ENCODE results near the gene KLRG1.

Gene KLRG1

DNA sequence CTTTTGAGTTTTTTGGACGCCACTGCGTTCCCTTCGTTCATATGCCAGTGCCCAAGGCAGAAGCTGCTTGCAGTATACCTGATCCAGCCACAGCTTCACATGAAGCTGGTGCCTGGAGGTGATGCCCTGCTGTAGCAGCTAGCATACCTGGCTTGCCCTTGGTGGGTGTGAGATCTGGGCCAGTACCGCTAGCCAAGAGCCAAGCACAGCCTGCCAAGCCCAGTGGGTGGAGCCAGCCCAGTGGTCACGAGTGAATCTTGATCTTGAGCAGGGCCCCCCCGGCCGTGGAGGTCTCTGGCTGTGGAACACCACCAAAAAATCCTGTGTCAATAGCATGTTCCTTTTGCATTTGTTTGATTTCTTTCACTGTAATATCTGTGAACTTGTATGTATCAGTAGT is 32.6 kb upstream of the KLRG1 start:
- no peak for DNase-seq (ENCODE audit: extremely low read depth, low read depth)
- TF ChIP-seq, protein P1, sequence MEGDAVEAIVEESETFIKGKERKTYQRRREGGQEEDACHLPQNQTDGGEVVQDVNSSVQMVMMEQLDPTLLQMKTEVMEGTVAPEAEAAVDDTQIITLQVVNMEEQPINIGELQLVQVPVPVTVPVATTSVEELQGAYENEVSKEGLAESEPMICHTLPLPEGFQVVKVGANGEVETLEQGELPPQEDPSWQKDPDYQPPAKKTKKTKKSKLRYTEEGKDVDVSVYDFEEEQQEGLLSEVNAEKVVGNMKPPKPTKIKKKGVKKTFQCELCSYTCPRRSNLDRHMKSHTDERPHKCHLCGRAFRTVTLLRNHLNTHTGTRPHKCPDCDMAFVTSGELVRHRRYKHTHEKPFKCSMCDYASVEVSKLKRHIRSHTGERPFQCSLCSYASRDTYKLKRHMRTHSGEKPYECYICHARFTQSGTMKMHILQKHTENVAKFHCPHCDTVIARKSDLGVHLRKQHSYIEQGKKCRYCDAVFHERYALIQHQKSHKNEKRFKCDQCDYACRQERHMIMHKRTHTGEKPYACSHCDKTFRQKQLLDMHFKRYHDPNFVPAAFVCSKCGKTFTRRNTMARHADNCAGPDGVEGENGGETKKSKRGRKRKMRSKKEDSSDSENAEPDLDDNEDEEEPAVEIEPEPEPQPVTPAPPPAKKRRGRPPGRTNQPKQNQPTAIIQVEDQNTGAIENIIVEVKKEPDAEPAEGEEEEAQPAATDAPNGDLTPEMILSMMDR (IDR thresholded peaks at IDR 0.05; ENCODE audit: low read depth, low read length) = no peak

DNA sequence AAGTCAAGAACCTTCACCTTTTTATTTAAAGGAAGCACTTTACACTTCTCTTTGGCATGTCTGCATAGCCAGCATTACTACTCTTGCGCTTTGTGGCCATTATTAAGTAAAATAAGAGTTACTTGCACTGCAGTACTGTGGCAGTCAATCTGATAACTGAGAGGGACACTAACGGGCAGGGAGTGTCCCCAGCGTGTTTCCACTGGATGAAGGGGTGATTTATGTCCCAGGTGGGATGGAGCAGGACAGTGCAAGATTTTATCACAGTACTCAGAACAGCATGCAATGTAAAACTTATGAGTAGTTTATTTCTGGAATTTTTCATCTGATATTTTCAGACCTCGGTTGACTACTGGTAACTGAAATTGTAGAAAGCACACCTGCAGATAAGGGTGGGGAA is 31.8 kb upstream of the KLRG1 start:
- TF ChIP-seq, protein P1 (IDR thresholded peaks at IDR 0.05; ENCODE audit: low read depth, low read length) = no peak
- no peak for DNase-seq (ENCODE audit: extremely low read depth, low read depth)

DNA sequence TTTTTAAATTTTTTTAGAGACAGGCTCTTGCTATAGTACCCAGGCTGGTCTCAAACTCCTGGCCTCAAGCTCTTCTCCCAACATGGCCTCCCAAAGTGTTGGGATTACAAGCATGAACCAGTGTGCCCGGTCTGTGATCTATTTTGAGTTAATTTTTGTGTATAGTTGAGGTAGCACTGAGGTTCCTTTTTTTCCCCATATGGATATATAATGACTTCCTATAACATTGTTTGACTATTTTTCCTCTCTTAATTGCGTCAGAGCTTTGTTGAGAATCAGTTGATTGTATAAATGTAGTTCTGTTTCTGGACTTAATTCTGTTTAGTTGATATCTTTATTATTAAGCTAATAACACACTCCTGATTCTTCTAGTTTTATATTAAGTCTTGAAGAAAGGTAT is 31.3 kb upstream of the KLRG1 start:
- DNase-seq (ENCODE audit: extremely low read depth, low read depth) = no peak
- TF ChIP-seq, protein P1 (IDR thresholded peaks at IDR 0.05; ENCODE audit: low read depth, low read length) = no peak

DNA sequence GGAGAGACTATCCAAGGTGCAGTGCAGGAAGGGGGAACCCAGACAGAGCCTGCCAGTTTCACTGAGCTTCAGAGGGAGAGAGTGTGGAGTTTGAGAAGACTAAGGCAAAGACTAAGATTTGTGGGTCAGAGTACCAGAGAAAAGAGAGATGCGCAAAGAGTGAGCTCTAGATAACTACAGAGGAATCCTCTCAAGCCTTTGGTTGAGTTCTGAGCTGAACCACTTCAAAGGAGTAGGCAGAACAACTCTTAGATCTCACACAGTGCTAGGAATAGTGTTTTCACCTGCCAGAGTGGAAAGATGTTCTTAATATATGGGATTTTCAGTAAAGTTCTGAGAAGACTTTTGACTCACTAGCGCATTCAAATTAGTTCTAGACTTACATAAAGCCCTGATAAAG is 29.2 kb upstream of the KLRG1 start:
- TF ChIP-seq, protein P1 (IDR thresholded peaks at IDR 0.05; ENCODE audit: low read depth, low read length) = no peak
- no peak for DNase-seq (ENCODE audit: extremely low read depth, low read depth)

DNA sequence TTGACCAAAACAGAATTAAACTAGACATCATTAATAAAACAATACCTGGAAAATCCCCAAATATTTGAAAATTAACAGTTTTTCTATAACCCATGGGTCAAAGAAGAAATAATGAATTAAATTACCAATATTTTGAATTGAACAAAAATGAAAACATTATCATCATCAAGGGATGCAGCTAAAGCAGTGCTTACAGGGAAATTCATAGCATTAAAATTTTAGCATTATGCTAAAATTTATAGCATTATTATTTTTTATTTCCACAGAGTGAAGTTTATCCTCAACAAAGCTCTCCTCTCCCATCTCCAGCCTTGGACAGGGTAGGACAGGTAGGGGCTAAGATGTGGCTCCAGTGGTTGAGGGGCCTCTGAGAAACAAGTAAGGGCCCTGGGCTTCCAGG is 20.6 kb upstream of the KLRG1 start:
- TF ChIP-seq, protein P1 (IDR thresholded peaks at IDR 0.05; ENCODE audit: low read depth, low read length) = no peak
- DNase-seq (ENCODE audit: extremely low read depth, low read depth) = no peak

DNA sequence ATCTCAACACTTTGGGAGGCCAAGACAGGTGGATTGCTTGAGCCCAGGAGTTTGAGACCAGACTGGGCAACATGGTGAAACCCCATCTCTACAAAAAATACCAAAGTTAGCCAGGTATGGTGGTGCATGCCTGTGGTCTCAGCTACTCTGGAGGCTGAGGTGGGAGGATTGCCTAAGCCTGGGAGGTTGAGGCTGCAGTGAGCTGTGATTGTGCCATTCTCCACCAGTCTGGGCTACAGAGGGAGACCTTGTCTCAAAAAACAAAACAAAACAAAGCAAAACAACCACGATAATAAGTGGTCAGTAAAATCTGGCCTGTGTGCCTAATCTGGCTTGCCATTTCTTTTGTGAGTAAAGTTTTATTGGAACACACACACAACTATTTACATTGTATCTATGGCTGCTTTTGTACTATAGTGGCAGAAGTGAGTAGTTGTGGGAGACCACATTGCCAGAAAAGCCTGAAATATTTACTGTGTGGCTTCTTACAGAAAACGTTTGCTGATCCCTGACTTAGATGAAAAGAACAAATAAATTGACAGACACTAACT is 19.4 kb upstream of the KLRG1 start:
- TF ChIP-seq, protein P1 (IDR thresholded peaks at IDR 0.05; ENCODE audit: low read depth, low read length) = no peak
- no peak for DNase-seq (ENCODE audit: extremely low read depth, low read depth)

DNA sequence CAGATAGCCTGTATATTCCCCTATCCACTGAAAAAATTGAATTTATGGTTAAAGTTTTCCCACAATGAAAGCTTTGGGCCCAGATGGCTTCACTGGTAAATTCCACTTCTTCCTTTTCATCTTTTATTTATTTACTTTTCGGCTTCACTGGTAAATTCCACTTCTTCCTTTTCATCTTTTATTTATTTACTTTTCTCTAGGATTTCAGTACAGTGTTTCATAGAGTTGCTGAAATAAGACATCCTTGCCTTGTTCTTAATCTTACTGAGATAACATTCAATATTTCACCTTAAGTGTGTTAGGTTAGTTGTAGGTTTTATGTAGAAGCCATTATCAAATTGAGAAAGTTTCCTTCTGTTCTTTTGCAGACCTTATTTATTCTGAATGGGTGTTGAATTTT is 18.9 kb upstream of the KLRG1 start:
- TF ChIP-seq, protein P1 (IDR thresholded peaks at IDR 0.05; ENCODE audit: low read depth, low read length) = no peak
- no peak for DNase-seq (ENCODE audit: extremely low read depth, low read depth)
